ENCODE results near the gene DTNB.
"Not testable (repeated sequence)": the region's sequence is repeated elsewhere in the genome, so short reads cannot be mapped to it uniquely, and the experiment has no call there.

DTNB gene

DNA sequence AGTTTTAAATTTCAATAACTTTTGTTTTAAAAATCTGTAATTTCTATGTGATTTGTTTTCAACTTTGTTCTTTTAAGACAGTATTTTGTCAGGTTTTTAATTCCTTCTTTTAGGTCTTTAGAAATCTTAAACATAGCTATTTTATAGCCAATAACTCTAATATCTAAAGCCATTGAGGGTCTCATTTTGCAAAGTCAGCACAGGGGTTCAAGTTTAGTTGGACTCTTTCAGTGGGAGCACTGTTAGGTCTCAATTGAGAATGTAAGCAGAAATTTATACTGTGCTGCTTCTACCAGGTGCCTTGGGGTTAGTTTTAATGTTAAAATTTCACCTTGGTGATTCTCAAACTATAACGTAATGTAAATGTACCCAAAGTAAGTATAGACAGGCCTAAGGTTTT, 226.4 kb downstream of the DTNB start:
- FAIRE-seq, result no peak

DNA sequence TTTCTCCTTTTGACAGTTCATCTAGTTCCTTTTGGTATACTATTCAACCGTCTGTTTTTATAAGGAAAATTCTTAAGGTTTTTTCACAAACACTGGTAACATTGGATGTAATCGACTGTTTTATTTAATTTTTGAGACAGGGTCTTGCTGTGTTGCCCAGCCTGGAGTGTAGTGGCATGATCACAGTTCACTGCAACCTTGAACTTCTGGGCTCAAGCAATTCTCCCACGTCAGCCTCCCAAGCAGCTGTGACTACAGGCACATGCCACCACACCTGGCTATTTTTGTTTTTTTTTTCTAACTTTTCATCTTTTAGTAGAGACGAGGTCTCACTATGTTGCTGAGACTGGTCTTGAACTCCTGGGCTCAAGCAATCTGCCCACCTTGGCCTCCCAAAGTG, 227.3 kb downstream of the DTNB start:
- FAIRE-seq, result no peak

DNA sequence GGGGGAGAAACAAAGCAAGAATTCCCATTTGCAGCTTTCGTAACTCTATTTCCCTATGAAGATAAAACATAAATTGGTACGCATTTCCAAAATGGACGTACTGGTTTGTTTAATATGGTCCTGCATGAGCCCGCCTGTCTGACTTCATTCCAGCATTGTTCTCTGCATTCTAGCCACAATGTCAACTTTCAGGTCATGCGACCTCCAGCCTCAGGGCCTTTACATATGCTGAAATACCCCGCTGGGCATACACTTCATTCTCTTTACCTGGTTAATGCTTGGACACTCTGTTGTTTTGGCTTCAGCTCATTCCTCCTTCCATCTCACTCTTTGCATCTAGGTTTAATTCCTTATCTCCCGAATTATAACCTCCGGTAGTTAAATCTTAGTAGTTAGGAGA, 227.9 kb downstream of the DTNB start:
- no peak for FAIRE-seq

DNA sequence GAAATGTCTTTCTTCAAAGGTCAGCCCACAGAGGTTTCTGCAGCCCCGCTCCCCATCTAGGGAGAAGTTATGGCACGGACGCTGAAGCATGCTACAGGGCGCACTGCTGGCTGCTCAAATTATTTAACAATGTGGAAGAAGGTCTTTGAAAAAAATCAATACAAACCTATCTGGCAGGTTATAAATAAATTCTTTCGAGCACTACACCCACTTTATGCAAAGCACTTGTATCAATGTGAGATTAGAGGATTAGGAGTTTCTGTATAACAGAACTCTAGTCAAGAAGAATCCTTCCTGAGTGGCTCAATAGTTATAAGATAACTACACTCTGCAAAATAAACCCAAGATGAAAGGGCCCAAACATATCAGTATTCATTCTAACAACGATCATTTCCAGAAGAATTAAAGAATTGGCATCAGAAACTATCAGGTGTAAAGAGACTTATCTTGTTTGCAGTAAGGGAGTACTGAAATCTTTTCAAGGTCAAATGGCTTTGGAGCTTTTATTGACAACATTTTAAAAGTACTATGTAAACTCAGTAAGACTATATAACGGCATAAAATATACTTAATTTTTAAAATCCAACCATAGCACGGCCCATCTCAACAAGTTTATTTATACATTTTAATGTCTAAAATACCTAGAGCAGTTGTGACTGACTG, 228.6 kb downstream of the DTNB start:
- no peak for FAIRE-seq

DNA sequence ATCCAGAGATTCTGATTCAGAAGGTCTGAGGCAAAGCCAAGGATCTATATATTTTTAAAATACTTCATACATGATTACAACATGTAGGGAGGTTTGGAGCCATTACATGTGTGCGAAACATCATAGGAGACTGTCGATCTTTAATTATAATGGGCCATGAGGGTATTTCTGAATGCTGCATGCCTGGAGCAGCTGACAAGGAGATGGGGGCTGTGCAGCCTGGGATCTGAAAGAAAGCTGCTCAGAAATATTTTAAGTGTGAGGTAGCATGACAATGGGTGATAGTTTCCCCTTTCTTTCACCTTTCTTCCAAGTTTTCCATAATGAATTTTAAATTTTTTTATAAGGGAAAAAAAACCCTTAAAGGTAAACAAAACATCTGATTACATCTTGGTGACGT, 229.6 kb downstream of the DTNB start:
- no peak for FAIRE-seq

DNA sequence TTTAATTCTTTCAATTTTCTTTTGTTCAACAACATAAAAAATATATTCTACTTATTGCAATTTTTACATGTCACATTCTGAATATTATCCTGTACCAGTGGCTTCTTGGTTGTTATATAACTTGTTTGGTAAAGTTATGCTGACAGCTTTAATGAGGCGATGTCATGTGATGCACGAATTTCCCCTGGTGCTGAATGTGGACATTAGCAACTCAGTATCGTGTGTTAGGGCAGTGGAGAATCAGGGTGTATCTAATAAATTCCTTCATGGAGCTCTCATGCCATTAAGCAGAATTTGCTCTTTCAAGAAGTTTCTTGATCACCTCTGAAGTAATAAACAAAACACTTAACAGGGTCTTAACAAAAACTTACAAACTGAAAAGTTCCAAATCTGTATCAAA, 232.0 kb downstream of the DTNB start:
- no peak for FAIRE-seq

DNA sequence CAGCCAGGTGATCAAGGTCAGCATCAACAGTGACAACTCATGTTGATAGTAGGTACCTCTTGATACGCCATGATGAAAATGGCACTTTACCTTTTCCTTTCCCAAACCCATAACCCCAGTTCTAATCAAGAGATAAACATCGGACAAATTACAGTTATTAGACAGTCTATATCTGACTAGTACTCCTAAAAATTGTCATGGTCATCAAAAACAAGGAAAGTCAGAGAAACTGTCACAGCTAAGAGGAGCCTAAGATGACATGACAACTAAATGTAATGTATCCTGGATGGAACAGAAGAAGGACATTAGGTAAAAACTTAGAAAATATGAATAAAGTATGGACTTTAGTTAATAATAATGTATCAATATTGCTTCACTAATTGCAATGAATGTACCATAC, 234.6 kb downstream of the DTNB start:
- no peak for FAIRE-seq

DNA sequence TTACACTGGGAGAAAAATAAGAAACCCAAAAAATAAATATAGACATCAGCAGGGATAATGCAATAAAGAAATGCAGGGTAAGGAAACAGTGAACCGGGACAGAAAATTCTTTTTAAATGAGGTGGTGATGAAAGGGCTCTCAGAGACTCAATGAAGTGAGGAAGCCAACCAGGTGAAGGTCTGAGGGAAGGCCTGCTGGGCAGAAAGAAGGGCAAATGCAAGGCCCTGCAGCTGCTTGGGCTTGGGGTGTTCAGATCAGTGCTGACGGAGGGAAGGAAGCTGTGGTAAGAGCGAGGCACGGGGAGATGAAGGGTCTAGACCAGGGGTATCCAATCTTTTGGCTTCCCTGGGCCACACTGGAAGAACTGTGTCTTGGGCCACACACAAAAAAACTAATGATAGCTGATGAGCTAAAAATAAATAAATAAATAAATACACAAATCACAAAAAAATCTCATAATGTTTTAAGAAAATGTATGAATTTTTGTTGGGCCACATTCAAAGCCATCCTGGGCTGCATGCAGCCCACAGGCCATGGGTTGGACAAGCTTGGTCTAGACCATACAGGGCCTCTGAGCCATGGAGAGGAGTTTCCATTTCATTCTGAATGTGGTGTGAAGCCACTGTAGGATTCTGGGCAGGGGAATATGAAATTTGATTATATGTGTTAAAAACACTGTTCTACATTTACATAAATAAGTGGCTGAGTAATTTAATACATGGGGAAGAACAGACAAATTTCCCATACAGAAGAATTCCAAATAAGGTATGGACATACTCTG, 235.3 kb downstream of the DTNB start:
- FAIRE-seq, result no peak

DNA sequence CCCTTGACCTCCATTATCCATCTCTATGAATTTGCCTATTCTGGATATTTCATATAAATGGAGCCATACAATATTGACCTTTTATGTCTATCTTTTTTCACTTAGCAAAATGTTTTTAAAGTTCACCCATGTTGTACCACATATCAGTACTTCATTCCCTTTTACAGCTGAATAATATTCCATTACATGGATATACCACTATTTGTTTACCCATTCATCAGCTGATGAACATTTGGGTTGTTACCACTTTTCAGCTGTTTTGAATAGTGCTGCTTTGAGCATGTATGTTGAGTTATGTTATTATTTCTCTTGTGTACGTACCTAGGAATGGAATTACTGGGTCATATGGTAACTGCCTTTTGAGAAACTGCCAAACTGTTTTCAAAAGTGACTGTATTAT, 238.0 kb downstream of the DTNB start:
- no peak for FAIRE-seq

DNA sequence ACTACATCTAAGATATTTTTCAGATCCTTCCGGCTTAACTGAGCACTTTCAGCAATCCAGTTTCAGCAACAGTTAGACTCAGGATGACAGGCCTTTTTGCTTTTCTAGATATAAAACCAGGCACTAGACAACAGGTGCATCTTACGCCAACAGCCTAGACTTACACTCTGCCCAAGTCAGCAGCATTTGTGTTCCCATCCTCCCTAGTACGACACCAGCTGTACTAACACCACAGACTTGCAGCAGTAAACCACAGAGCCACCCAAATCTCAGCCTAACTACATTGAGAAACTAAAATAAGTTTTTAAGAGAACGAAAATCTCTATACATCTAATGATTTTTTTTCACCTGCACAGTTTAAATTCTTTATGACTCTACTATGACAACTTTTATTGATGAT, 241.8 kb downstream of the DTNB start:
- FAIRE-seq, result no peak

DNA sequence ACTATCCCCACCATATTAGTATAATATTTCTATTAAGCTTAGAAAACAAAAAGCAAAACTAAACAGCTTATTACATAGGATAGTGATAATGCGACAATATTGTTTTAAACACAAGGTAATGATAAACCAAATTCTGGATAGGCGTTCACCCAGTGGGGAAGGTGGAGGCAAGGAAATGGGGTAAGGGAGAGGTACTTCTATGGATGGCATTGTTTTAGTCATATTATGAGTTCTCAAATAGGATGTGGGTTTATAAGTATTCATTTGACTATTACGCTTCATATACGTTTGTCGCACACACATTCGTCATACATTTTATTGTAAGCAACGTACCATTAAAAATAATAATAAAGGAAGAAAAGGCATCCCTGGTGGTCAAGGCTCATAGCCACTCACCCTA, 242.8 kb downstream of the DTNB start:
- no peak for FAIRE-seq

DNA sequence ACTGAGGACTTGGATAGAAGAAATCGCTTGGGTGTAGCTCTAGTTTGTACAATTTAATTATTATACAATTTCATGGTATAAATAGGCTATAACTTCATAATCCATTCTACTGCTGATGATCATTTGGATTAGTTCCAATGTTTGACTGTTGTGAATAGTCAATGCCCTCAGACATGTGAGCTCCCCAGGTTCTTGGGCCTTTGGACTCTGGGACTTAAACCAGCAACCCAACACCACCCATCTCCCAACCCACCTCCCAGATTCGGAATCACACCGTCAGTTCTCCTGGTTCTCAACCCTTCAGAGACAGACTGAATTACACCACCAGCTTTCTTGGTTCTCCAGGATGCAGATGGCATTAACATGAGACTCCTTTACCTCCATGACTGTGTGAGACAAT, 247.1 kb downstream of the DTNB start:
- no peak for FAIRE-seq

DNA sequence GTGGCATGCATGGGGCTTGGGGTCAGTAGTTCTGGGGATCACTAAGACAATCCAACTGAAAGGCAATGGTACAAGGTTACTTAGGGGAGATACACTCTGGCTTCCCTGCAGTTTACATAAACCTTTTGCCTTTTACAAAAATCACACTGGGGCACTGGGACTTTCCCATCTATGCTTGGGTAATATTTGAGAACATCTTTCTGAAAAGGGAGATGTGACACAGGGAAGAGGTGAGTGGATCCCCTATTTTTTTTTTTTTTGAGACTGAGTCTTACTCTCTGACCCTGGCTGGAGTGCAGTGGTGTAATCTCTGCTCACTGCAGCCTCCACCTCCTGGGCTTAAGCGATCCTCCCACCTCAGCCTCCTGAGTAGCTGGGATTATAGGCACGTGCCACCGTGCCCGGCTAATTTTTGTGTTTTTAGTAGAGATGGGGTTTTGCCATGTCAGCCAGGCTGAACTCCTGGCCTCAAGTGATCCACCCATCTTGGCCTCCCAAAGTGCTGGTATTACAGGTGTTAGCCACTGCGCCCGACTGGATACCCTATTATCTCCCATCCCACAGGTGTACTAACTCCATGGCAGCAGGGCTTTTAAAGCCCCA, 248.8 kb downstream of the DTNB start:
- no peak for FAIRE-seq

DNA sequence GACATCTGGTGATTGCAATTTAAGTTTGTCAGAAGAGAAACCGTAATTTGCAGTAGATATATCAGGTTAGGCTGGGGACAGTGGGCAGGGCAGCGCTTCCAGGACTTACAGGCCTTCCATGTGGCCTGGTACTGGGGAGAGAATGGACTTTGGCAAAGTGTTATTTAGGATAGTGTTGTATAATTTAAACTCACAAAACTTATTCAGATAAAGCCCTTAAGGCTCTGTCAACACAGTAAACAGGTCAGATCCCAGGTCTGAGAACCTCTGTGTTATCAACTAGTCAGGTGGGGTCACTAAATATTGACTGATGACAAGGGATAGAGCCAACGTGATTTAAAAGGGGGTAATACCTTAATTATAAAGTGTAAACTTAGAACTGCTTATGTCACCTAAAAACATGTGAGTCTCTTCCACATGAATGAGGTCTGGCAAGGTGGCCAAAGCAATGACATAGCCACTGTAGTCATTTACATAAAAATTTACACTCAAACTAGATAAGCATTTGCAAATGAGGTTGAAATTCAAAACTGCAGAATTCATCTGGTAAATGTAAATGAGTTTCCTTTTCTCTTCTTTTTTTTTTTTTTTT, 251.5 kb downstream of the DTNB start:
- FAIRE-seq, result no peak

DNA sequence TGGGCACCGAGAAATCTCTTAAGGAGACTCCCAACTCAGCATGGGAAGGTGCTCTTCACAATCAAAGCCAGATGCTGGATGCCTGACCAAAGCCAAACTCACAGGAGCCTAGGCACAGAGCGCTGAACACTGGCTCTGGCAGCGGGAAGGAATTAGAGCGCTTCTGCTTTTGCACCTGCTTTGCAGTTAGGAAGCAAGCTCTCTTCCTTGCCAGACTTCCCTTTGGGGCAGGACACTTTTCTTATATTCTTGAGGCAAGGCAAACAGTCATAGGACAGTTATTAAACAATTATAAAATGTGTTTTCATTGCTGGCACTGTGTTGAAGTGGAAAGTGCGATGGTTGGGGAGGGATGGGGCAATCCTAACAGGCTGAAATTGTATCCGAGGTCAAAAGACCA, 252.1 kb downstream of the DTNB start:
- no peak for FAIRE-seq

DNA sequence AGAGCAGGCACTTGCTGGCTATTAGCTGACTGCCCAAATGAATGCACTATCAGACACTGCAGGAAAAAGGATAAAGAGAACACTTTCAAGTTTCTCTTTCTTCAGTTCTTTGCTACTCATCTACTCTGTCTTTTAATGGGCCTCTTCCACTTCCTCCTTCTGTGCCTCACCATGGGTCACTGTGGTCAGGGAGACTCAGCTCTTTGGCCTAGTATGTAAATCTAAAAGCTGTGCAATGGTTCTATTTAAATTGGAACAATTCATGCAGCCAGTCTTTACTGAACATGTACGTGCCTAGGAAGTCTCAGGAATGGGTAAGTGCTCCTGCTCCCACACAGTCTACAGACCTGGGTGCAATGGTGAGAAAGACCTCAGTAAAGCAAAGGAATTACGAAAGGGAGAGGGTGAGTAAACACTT, 252.5 kb downstream of the DTNB start:
- no peak for FAIRE-seq

DNA sequence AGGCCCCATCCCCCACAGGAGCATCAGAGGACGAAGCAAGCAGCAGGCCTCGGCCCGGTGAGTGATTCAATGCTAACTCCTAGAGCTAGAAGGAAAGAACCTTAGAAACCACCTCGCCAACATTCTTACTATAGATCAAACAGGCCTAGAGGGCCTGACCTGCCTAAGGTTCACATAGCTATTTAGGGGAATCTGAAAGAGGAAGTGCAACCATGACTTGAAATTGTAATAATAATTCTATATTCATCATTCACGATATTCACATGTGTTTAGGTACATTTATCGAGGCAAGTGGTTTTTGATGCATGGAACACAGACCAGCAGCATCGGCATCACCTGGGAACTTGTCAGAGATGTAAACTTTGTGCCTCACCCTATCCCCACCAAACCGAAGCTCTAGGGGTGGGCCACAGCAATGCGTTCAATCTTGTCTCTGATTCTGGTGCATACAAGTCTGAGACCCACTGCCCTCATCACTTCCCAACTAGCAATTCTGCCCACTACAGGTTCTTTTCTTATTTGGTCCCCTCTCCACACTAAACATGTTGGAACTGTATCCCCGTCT, 253.6 kb downstream of the DTNB start:
- no peak for FAIRE-seq

DNA sequence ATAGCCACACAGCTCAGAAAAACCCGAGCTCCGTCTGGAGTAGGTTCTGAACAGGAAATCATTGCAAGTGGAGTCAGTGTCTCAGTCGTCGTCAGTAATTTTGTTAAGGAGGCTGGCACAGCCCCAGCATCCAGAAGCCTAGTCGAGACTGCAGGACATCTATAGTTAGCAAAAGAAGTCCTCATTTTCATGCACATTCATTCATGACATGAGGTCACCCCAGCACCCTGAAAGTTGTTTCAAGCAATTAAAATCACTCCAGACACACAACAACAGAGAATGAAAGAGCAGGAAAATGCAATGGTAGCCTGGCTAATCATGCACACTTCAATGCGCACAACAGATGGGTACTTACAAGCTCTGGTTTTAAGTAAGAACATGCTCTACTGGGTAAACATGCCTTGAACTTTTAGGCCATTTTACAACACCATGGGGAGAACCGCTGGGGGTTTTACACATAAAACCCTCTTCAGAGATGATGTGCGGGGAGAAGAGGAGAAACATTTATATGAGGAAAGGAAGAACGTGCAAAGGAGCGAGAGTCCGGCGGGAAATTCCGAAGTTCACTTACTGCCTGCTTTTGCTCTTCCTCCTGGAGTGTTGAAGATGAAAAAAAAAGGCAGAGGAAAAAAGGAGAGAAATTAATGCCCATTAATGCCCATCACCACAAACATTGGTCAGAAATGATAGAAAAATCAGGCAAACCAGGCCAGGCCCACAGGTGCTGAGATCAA, 254.3 kb downstream of the DTNB start:
- no peak for FAIRE-seq

DNA sequence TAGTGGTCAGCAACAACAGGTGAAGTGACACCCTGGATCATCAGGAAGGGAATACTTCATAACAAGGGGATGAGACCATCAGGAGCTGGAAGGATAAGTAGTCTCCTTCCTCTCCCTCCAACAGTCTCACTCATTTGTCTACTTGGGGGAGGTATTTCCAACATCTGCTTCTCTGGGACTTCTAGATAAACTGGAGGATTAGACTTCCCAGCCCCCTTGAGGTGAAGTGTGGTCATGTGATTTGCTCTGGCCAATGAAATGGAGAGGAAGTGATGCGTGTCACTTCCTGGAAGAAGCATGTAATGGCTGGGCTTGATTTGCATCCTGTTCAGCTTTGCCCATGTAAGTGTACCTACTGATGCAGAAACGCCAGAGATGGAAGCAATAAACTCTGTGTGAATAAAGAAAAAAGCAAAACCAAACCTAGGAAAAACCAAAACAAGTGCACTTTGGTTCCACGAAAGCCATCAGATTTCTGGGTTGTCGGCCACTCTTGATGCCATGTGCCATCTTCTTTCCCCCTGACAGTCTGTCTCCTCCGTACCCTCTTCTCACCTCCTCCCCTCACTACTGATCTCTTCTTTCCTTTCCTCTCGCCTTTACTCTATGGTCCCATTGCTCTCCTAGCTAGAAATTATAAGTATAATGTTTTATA, 255.5 kb downstream of the DTNB start:
- no peak for FAIRE-seq

DNA sequence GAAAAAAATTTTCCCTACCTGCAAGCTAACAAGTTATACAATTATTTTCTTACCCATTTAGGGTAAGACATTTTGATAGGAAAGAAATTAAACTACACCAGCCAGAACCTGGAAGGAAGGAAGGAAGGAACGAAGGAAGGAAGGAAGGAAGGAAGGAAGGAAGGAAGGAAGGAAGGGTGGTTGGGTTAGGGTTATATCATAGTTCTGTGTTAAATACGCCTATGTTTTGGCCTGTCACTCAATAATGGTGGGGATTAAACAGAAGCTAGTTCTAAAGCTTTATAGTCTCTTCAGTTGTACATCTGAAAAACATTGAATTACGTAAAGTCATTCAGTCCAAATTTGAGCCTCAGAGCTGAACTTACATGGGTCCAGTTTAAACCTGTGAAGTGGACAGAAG, 256.7 kb downstream of the DTNB start:
- FAIRE-seq, result no peak

DNA sequence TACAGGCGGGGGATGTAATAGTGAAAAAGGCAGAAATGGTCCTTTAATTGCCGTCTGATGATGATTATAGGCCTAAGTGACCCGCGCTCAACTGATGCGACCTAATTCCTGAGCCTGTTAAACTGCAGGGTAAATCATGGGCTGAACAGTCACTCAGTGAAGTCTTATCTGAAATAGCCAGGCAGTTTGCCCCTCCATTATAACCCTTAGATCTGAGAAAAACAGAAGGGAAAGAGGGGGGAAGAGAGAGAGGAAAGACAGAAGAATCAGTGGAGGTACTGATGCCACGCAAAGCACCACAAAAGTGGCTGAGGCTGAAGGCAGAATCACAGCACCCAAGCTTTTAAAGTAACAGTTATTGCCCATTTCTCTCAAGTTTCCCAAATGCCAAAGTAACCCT, 258.6 kb downstream of the DTNB start:
- no peak for FAIRE-seq

DNA sequence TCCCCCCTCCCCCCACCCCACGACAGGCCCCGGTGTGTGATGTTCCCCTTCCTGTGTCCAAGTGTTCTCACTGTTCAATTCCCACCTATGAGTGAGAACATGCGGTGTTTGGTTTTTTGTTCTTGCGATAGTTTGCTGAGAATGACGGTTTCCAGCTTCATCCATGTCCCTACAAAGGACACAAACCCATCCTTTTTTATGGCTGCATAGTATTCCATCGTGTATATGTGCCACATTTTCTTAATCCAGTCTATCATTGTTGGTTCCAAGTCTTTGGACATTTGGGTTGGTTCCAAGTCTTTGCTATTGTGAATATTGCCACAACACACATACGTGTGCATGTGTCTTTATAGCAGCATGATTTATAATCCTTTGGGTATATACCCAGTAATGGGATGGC, 260.0 kb downstream of the DTNB start:
- FAIRE-seq, result not testable (repeated sequence)

Measured in G401.6 (cell line).